ENCODE results near the gene D2HGDH.

DNA sequence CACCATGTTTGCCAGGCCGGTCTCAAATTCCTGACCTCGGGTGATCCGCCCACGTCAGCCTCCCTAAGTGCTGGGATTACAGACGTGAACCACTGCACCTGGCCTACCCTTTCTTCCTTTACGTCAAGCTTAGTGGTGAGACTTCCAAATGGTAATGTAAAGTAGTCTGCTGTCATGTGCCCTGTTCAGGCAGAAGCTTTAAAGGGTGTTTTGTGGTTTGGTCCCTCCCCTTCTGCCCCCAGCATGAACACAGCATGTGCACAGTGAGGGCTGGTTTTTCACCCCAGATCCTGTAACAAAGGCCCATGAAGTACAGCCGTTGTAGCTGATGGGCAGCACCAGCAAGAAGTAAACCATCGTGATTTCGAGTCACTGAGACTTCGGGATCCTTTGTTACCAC is 45.1 kb upstream of the D2HGDH start:
- TF ChIP-seq, protein P1, sequence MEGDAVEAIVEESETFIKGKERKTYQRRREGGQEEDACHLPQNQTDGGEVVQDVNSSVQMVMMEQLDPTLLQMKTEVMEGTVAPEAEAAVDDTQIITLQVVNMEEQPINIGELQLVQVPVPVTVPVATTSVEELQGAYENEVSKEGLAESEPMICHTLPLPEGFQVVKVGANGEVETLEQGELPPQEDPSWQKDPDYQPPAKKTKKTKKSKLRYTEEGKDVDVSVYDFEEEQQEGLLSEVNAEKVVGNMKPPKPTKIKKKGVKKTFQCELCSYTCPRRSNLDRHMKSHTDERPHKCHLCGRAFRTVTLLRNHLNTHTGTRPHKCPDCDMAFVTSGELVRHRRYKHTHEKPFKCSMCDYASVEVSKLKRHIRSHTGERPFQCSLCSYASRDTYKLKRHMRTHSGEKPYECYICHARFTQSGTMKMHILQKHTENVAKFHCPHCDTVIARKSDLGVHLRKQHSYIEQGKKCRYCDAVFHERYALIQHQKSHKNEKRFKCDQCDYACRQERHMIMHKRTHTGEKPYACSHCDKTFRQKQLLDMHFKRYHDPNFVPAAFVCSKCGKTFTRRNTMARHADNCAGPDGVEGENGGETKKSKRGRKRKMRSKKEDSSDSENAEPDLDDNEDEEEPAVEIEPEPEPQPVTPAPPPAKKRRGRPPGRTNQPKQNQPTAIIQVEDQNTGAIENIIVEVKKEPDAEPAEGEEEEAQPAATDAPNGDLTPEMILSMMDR (conservative IDR thresholded peaks at IDR 0.05; ENCODE audit: low read depth, low read length) = no peak
- TF ChIP-seq EZH2 (IDR thresholded peaks at IDR 0.05; ENCODE audit: borderline replicate concordance, low read depth, low read length, poor library complexity, severe bottlenecking) = no peak
